ENCODE measurements around the gene CDC42BPA. TPM values are rescaled to one million over a fixed set of nuclear protein-coding genes. Genes with fewer than 3 reads are reported as not detected.

CDC42BPA gene
- total RNA-seq, 1 experiment from 2014 or later: 32.0 TPM

DNA sequence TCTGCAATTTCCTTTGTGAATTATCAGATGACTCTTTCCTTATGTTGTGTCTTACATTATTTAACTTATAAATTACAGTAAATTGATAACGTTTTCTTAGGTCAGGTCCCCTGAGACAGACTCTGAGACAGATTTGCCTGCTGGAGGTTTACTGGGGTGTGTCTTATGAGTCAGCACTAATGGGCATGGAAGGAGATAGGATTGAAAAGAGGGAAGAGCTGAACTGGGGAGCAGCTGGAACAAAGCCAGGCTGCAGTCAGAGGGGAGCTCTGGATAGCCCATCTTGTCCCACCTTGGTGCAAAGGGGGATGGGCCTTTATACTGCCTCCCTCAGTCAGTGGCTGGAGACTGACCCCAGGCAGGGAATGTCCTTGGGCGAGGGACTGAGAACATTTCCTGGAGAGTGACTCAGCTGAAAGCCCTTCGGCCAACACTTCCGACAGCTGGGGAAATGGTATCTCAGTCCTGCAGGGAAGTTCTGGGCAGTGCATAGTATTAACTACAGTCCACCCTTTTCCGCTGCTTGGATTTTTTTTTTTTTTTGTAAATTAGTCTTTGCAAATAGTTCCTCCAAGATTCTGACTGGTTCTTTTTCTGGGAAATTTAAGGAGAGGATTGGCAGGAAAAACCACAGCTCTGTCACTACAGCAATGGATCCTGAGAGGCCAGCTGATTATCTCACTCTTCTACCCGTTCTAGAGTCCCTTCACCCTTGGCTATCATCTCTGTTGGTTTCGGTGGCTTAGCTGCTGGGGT is 39.1 kb upstream of the CDC42BPA start:
- POLR2A ChIA-PET (ENCODE audit: unreplicated experiment): interaction anchor here (0.6 kb wide), 1 partner anchor 845 kb away, joined by 6 read pairs; no protein-coding TSS in a partner anchor
- Histone ChIP-seq H3K9me3 (ENCODE audit: low read length) (no peaks in the 10 kb centered on the region), H3K4me2 (ENCODE audit: low read length) (peak overlapping the region; percentile 75), H3K4me1 (ENCODE audit: insufficient read depth, low read length) (peaks cover 28% of the 10 kb centered on the region), H3K9ac (ENCODE audit: low read length) (peak overlapping the region; percentile 39), H4K20me1 (ENCODE audit: low read length) (no peaks in the 10 kb centered on the region), H3K79me2 (ENCODE audit: low read length) (no peaks in the 10 kb centered on the region), H3K36me3 (ENCODE audit: low read depth, low read length) (no peaks in the 10 kb centered on the region), H3F3A (ENCODE audit: low read length, unreplicated experiment) (peaks cover 12% of the 10 kb centered on the region), H3K9me2 (replicated peaks; ENCODE audit: low read length) (no peaks in the 10 kb centered on the region), H2AFZ (ENCODE audit: low read length) (peak overlapping the region; percentile 54), H3K4me3 (ENCODE audit: low read length) (peak overlapping the region; percentile 39), H3K27ac (ENCODE audit: low read length) (peak overlapping the region; percentile 85), H3K27me3 (ENCODE audit: low read length) (no peaks in the 10 kb centered on the region)
- TF ChIP-seq EZH2phosphoT487 (IDR thresholded peaks at IDR 0.05; ENCODE audit: borderline replicate concordance, low read length): no peak
- no peak for TF ChIP-seq EZH2 (IDR thresholded peaks at IDR 0.05; ENCODE audit: low read length, unreplicated experiment)
- TF ChIP-seq, protein P1, sequence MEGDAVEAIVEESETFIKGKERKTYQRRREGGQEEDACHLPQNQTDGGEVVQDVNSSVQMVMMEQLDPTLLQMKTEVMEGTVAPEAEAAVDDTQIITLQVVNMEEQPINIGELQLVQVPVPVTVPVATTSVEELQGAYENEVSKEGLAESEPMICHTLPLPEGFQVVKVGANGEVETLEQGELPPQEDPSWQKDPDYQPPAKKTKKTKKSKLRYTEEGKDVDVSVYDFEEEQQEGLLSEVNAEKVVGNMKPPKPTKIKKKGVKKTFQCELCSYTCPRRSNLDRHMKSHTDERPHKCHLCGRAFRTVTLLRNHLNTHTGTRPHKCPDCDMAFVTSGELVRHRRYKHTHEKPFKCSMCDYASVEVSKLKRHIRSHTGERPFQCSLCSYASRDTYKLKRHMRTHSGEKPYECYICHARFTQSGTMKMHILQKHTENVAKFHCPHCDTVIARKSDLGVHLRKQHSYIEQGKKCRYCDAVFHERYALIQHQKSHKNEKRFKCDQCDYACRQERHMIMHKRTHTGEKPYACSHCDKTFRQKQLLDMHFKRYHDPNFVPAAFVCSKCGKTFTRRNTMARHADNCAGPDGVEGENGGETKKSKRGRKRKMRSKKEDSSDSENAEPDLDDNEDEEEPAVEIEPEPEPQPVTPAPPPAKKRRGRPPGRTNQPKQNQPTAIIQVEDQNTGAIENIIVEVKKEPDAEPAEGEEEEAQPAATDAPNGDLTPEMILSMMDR (conservative IDR thresholded peaks at IDR 0.05; ENCODE audit: low read depth, low read length): no peak
- intact Hi-C loops (cut with micrococcal nuclease): loop anchor here (1.0 to 5.0 kb wide), 5 partner anchors 13 to 120 kb away; partner anchors contain the start of gene CDC42BPA
- ATAC-seq: peak; percentile 95
- CTCF ChIA-PET: interaction anchor here (0.6 kb wide), 1 partner anchor 183 kb away, joined by 6 read pairs; no protein-coding TSS in a partner anchor
- DNase-seq: peak; percentile 96
- BruUV-seq (replicated peaks): TSS peak; percentile 100

- Histone ChIP-seq H4K20me1 (ENCODE audit: low read length) (no peaks in the 10 kb centered on the region), H3K4me2 (ENCODE audit: low read length) (peak overlapping the region; percentile 75), H3K9me2 (replicated peaks; ENCODE audit: low read length) (no peaks in the 10 kb centered on the region), H3K27ac (ENCODE audit: low read length) (peak overlapping the region; percentile 85), H3K9ac (ENCODE audit: low read length) (peak overlapping the region; percentile 39), H3K79me2 (ENCODE audit: low read length) (no peaks in the 10 kb centered on the region), H3K36me3 (ENCODE audit: low read depth, low read length) (no peaks in the 10 kb centered on the region), H3K4me3 (ENCODE audit: low read length) (peak overlapping the region; percentile 39), H3F3A (ENCODE audit: low read length, unreplicated experiment) (peaks cover 12% of the 10 kb centered on the region), H3K27me3 (ENCODE audit: low read length) (no peaks in the 10 kb centered on the region), H2AFZ (ENCODE audit: low read length) (peak overlapping the region; percentile 54), H3K9me3 (ENCODE audit: low read length) (no peaks in the 10 kb centered on the region), H3K4me1 (ENCODE audit: insufficient read depth, low read length) (peaks cover 33% of the 10 kb centered on the region)
- BruUV-seq (replicated peaks): no TSS peak
- ChIA-PET POLR2A (ENCODE audit: unreplicated experiment) (interaction anchor here (0.6 kb wide), 1 partner anchor 33 kb away, joined by 4 read pairs; no protein-coding TSS in a partner anchor), CTCF (no interaction called here)
- DNase-seq (peak; percentile 91), ATAC-seq (peak; percentile 65)
- no peak for TF ChIP-seq EZH2 (IDR thresholded peaks at IDR 0.05; ENCODE audit: low read length, unreplicated experiment)
- TF ChIP-seq, protein P1 (conservative IDR thresholded peaks at IDR 0.05; ENCODE audit: low read depth, low read length): no peak
- intact Hi-C loops (cut with micrococcal nuclease): loop anchor here (1.0 to 5.0 kb wide), 5 partner anchors 14 to 119 kb away; partner anchors contain the start of gene CDC42BPA
These were observed 38.4 kb upstream of the CDC42BPA start for GRCh38 chr1:227356620-227357146.
